ENCODE measurements around the gene BCKDHB.

Gene BCKDHB

DNA sequence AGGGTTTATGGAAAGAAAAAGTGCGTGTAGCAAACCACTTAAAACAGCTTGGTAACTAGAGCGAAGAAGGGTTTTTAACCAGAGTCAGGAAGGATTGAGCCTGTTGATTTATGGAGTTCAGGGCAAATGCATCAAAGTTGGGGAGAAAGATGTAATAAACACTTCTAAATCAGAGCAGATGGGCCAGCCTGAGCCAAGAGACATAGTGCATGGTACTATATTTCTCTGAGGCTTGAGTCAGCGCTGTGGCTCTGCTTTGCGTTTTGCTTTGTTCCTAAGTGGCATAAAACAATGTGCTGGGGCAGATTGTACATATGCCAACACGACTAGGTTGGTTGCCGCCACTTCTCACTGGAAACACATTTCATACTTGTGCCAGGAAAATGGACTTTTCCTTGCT is 111.3 kb downstream of the BCKDHB start:
- H3K4me3 ChIP-seq (ENCODE audit: low read depth, low read length) = no peak overlapping the region
- TF ChIP-seq, protein P1, sequence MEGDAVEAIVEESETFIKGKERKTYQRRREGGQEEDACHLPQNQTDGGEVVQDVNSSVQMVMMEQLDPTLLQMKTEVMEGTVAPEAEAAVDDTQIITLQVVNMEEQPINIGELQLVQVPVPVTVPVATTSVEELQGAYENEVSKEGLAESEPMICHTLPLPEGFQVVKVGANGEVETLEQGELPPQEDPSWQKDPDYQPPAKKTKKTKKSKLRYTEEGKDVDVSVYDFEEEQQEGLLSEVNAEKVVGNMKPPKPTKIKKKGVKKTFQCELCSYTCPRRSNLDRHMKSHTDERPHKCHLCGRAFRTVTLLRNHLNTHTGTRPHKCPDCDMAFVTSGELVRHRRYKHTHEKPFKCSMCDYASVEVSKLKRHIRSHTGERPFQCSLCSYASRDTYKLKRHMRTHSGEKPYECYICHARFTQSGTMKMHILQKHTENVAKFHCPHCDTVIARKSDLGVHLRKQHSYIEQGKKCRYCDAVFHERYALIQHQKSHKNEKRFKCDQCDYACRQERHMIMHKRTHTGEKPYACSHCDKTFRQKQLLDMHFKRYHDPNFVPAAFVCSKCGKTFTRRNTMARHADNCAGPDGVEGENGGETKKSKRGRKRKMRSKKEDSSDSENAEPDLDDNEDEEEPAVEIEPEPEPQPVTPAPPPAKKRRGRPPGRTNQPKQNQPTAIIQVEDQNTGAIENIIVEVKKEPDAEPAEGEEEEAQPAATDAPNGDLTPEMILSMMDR (IDR thresholded peaks at IDR 0.05; ENCODE audit: low read depth, low read length) = no peak

DNA sequence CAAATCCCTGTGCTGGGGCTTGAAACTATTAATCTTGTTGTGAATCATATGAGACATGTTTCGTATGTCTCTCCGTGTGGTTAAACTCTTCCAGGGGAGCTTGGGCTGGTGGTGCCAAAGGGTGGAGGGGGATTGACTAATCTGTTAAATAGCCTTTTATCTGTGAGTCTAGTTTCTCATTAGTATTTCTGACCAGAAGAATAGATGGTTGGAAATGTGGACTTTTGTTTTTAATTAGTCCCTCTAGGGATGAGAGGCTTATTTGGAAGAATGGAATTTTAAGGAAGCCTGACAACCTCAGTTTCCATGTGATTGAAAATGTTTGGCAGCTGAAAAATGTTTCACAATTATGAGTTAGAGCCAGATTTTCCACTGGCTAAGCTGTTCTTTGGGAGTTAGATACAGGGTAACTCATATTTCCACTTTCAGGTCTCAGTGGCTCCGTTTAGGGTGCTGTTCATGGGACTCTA is 117.3 kb downstream of the BCKDHB start:
- TF ChIP-seq, protein P1 (IDR thresholded peaks at IDR 0.05; ENCODE audit: low read depth, low read length) = no peak
- H3K4me3 ChIP-seq (ENCODE audit: low read depth, low read length) = no peak overlapping the region

DNA sequence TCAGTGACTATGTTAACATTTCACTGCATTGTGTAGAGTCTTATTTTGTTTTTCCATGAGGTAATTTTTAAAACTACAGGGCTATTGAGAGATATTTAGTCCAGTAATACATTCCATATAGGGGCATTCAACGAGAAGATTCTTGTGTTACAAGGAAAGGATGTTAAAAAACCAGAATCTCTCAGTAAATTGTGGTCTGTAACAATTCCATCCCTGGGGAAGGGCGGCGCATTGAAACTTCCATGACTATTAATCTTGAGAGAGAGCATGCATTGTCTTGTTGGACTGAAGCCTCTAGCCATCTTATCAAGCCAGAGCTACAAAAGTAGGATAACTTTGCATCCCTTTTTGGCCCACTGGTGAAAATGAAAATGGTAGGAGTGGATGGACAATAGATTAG is 119.7 kb downstream of the BCKDHB start:
- TF ChIP-seq, protein P1 (IDR thresholded peaks at IDR 0.05; ENCODE audit: low read depth, low read length) = no peak
- no peak overlapping the region for H3K4me3 ChIP-seq (ENCODE audit: low read depth, low read length)

DNA sequence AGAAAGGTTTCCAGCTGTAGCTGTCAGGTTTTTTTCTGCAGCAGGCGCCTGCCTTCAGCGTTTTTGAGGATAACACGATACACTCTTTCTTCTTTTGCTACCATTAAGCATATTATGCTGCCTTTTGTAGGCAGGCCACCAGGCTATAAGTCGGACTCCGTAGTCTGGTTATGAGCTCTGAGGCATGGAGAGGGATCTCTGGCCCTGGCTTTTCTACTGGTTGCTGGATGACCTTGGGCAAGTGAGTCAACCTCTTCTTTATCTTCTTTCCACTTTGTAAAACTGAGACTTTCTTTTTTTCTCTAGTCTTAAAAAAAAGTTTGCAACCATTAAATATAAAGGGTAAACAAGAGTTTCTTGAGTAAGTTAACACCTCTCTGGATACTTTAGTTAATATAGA is 120.2 kb downstream of the BCKDHB start:
- TF ChIP-seq, protein P1 (IDR thresholded peaks at IDR 0.05; ENCODE audit: low read depth, low read length) = no peak
- H3K4me3 ChIP-seq (ENCODE audit: low read depth, low read length) = no peak overlapping the region

DNA sequence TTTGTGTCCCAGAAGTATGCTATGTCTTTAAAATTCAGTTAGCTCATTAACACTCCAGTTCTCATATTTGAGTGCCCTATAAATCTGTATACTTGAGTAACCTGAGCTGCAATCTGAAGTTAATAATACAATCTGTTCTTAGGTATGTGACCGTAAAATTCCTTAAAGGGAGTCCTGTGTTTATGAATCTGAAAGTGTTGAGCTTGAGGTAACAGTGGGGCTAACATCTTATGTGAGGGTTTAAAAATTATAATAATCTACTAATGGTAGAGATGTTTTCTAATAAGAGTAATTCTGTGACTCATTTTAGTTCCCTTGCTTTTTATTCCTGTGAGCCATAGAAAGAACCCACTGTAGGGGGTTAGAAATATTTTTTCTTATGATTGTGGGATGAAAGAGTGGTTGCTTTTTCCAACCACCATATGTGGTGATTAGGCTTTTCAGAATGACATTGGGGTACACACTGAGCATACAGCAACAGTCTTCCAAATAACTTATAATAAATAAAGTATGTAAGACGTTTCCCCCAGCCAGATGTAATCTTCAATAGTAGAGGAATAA is 121.2 kb downstream of the BCKDHB start:
- H3K4me3 ChIP-seq (ENCODE audit: low read depth, low read length) = no peak overlapping the region
- TF ChIP-seq, protein P1 (IDR thresholded peaks at IDR 0.05; ENCODE audit: low read depth, low read length) = no peak

DNA sequence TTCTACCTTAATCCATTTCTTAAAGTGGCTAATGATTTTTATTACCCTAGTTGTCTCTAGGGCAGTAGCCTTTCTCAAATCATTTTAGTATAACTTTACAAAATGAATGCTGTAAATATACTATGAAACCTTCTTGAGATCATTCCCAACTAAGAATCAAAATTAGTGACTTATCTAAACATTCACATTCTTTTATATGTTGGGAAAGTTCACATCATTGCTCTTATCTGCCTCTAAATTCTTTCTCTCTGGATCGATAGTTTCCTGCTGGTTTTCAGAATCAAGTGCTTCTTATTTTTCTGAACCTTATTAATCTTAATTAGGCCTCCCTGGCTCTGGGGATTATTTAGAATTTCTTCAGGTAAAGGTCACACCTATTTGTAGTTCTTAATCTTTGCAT is 126.8 kb downstream of the BCKDHB start:
- H3K4me3 ChIP-seq (ENCODE audit: low read depth, low read length) = no peak overlapping the region
- TF ChIP-seq, protein P1 (IDR thresholded peaks at IDR 0.05; ENCODE audit: low read depth, low read length) = no peak

DNA sequence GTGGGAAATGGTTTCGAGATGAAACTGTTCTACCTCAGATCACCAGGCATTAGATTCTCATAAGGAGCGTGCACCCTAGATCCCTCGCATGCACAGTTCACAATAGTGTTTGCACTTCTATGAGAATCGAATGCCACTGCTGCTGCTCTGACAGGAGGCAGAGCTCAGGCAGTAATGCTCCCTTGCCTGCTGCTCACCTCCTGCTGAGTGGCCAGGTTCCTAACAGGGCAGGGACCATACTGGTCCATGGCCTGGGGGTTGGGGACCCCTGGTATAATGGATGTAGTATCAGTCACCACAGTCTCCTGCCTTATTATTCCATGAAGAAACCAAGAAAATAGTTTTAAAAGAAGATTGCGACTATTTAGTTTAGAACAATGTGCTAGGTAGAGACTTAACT is 127.5 kb downstream of the BCKDHB start:
- no peak overlapping the region for H3K4me3 ChIP-seq (ENCODE audit: low read depth, low read length)
- TF ChIP-seq, protein P1 (IDR thresholded peaks at IDR 0.05; ENCODE audit: low read depth, low read length) = no peak
